NCI-H226 (cell line): ENCODE data around the gene KIF2C.
"Not testable (repeated sequence)": the region's sequence is repeated elsewhere in the genome, so short reads cannot be mapped to it uniquely, and the experiment has no call there.

Experiments used
- DNase-seq: peaks from one replicate; pipeline ENCODE4 v3.0.0-alpha.2; 2015

The KIF2C gene

GRCh38 chr1:44799770-44800584 lies 60.3 kb downstream of the KIF2C start, which contains the start of gene PLK3:
TSS of gene PLK3 (plus strand) at chr1:44800377. CDS start at chr1:44800464, 87 bp downstream.
- DNase-seq: peak; percentile 93

GRCh38 chr1:44801491-44802305 lies 62.1 kb downstream of the KIF2C start:
- peak; percentile 38 for DNase-seq

GRCh38 chr1:44802306-44803061 lies 62.8 kb downstream of the KIF2C start:
- DNase-seq: no peak

- DNase-seq: no peak
Observed at GRCh38 chr1:44803062-44803311, 63.4 kb downstream of the KIF2C start.

- DNase-seq: no peak
Observed at GRCh38 chr1:44803312-44804095, 63.9 kb downstream of the KIF2C start.

DNA sequence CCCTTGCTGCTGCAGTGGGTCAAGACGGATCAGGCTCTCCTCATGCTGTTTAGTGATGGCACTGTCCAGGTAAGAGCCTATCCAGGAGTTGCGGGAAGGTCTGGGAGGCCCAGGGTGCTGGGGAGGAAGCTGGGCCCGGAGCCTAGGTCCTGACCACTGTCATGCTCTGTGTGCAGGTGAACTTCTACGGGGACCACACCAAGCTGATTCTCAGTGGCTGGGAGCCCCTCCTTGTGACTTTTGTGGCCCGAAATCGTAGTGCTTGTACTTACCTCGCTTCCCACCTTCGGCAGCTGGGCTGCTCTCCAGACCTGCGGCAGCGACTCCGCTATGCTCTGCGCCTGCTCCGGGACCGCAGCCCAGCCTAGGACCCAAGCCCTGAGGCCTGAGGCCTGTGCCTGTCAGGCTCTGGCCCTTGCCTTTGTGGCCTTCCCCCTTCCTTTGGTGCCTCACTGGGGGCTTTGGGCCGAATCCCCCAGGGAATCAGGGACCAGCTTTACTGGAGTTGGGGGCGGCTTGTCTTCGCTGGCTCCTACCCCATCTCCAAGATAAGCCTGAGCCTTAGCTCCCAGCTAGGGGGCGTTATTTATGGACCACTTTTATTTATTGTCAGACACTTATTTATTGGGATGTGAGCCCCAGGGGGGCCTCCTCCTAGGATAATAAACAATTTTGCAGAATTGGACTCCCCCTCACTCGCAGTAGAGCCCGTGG lies 65.8 kb downstream of the KIF2C start:
- DNase-seq: no peak

DNA sequence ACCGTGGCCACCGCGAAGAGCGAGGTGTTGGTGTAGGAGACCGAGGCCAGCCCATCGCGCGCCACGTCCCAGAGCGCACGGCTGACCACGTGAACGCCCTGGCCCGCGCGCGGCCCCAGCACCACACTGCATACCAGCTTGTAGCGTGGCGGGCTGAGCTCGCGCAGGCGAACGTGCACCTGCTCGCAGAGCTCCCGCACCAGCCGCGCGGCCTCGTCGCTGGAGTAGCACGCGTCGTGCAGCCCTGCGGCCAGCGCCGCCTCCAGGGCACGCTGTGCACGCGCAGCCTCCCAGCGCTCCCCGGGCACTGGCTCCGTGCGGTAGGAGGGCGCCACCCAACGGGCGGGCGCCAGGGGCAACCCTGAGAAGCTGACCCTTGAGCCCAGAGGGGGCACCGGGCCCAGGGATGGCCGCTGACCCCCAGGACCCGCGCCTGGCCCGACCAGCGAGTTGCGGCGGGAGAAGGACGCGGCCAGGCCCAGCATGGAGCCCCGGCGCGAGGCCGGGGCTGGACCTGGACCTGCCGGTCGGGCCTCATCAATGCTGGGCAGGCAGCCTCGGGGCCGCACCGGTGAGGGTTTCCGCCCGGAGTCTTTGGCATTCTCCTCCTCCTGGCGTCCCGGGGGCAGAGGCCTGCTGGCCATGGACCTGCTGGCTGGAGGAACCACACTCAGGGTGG lies 66.5 kb downstream of the KIF2C start:
- DNase-seq: no peak

GRCh38 chr1:44806704-44807363 lies 67.2 kb downstream of the KIF2C start, which contains the start of gene DYNLT4:
TSS of gene DYNLT4 (minus strand) at chr1:44807351. CDS start at chr1:44806668, 683 bp downstream.
- no peak for DNase-seq

DNA sequence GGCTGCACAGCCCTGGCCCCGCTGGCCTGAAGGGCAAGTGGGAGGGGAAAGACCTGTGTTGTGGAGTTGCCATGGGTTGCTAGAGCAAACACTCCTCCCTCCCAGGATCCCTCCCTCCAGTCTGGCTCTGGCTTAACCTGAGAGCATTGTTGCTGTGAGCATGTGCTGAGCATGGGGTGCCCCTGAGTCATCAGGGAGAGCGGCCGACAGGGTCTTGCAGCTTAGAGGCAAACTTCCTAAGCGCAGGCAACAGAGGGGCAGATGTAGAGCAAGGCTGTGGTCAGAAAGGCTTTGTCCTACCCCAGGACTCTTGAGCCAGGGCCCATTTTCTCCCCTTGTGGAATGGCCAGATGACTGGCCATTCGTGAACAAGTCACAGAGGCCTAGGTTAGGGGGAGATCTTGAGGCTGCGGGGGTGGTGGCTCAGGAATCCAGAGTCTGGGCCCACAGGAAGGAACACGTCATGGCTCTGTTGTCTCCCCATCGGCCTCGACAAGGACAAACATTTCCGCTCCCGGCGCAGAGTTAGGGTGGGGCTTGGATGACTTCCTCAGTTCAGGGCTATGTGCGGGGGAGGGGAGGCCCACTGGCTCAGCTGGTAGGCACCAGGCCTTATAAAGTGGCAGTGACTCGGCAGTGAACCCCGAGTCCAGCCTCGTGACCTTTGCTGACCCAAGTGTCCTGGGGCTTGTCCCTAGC lies 67.9 kb downstream of the KIF2C start:
- peak; percentile 99 for DNase-seq

- peak; percentile 74 for DNase-seq
Observed at GRCh38 chr1:44808063-44808937, 68.7 kb downstream of the KIF2C start, which contains the start of gene BTBD19. TSS of gene BTBD19 (plus strand) at chr1:44808523. CDS start at chr1:44808821, 298 bp downstream.

DNA sequence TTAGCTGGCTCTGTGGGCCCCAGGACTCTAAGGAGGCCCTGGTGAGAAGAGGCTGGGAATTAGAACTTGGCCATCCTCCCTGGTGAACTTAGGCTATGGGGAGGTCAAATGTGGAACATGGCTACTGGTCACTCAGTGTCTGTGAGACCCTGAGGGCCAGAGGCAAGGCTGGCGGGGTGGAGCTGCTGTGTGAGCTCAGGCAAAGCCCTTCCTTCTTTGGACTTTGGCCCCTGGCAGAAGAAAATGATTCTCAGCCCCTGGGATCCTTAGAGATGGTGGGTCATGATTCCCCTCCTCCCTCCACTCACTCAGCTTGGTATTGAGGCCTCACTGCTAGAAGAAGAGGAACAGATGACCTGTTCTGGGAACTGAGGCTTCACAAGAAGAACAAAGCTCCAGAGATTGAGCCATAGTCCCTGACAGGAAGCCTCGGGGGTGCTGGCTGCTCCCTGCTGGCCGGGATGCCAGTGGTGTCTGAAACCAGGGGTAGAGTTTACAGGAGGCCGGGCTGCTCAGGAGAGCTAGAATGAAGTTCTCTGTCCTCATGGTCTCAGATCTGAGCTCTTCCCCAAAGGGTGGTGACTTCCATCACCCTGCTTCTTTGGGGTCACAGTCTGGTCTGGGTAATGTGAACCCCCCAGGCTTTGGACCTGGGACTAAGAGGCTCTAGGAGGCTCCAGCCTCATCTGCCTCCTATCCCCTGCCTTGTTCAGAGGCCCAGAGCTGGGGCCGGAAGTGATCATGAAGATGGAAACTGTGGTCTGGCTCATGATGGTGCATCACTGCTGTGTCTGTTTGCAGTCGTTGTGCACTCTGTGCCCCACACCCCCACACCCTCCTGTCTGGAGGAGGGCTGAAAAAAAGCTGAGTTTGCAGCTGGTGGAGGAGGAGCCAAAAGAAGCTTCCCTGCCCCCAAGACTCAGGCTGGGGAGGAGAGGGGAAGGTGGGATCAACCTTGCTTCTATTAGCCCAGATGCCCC lies 69.6 kb downstream of the KIF2C start:
- peak; percentile 30 for DNase-seq

GRCh38 chr1:44810101-44810761 lies 70.6 kb downstream of the KIF2C start:
- peak; percentile 75 for DNase-seq

DNA sequence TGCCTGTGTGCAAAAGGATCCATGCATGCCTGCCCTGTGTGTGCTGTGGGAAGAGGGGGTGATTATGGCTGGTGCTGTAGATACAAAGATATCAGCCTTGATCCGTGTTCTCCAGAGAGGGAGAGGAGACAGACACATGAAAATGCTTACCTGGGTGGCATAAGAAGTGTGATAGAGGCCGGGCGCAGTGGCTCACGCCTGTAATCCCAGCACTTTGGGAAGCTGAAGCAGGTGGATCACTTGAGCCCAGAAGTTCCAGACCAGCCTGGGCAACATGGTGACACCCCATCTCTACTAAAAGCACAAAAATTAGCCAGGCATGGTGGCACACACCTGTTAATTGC lies 71.1 kb downstream of the KIF2C start:
- DNase-seq: not testable (repeated sequence)

DNA sequence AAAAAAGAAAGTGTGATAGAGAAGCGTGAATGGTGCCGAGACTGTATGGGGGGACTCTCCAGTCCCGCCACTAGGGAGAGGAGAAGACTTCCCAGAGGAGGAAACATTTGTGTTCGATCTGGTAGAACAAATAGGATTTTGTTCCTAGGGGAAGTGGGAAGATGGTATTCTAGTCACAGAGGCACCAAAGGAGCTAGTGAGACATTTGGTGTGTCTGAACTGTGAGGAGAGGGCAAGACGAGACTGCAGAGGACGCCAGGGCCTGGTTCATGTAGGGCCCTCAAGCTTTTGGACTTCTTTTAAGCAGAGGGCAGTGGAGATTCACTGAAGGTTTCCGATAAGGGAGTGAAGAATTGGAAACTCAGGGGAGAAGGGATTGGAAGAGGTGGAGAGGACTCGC lies 71.6 kb downstream of the KIF2C start:
- no peak for DNase-seq

DNA sequence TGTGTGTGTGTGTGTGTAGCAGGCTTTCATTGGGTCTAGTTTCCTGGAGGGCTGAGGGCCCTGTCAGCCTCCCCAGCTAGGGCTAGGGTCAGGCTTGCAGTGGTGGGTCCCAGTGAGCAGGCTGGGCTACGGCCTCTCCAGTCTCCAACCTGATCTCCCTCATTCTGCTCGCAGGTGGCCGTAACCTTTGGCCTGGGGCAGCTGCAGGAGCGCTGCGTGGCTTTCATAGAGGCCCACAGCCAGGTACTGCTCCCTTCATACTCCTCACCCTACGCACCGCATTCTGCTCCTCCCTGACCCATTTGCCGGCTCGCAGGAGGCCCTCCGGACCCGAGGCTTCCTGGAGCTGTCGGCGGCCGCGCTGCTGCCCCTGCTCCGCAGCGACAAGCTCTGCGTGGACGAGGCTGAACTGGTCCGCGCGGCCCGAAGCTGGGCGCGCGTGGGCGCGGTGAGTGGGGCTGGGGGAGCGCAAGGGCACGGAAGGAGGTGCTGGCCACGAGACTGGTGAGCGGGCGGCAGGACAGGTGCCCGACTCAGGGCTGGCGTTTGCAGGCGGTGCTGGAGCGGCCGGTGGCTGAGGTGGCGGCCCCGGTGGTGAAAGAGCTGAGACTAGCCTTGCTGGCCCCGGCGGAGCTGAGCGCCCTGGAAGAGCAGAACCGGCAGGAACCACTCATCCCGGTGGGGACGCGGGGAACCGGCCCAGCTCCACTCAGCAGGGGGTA lies 73.3 kb downstream of the KIF2C start:
- DNase-seq: no peak

DNA sequence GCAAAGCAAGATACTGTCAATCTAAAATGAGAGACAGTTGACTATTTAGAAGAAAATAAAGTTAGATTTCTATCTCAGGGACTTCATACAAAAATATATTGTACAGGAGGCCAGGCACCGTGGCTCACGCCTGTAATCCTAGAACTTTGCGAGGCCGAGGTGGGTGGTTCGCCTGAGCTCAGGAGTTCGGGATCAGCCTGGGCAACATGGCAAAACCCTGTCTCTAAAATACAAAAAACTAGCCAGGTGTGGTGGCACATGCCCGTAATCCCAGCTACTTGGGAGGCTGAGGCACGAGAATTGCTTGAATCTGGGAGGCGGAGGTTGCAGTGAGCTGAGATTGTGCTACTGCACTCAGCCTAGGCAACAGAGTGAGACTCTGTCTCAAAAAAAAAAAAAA lies 76.3 kb downstream of the KIF2C start:
- DNase-seq: not testable (repeated sequence)
